Activated CD8-positive, alpha-beta memory T cell treated with anti-CD3 and anti-CD28 coated beads, Interleukin-2, amount 50 U/mL, for 24 hours (primary cell): Measurements from ENCODE around the gene CFAP57.
"Not testable (repeated sequence)": the region's sequence is repeated elsewhere in the genome, so short reads cannot be mapped to it uniquely, and the experiment has no call there.

Experiments
- DNase-seq: peaks from one replicate; pipeline ENCODE4 v3.0.0-alpha.2; 2020; ENCODE audit errors: extremely low read depth

CFAP57 gene

DNA sequence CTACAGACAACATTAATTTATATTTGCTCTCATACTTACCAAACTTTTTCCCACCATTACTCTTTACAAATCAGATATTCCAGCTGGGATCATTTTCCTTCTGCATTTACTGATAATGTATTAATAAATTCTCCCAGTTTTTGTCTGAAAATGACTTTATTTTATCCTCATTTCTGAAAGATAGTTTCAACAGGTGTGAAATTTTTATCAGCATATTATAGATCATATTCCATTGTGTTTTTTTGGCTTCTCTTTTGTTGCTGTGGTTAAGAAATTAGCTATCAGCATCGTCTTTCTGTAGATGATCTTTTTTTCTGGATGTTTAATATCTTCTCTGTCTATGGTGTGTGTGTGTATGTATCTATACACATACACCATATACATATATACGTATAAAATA is 2.7 kb downstream of the CFAP57 start:
- DNase-seq: no peak

DNA sequence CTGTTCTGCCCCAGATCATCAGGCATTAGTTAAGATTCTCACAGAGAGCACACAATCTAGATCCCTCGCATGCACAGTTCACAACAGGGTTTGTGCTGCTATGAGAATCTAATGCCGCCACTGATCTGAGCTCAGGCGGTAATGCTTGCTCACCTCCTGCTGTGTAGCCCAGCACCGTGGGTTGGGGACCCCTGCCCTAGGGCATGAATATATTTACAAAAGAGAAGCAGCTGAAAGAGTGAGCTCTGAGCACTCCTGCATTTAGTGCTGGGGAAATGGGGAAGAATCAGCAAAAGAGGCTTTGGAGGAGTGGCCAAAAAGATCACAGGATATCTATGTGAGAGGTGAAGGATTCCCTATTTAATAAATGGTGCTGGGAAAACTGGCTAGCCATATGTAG is 5.6 kb downstream of the CFAP57 start:
- DNase-seq: no peak

DNA sequence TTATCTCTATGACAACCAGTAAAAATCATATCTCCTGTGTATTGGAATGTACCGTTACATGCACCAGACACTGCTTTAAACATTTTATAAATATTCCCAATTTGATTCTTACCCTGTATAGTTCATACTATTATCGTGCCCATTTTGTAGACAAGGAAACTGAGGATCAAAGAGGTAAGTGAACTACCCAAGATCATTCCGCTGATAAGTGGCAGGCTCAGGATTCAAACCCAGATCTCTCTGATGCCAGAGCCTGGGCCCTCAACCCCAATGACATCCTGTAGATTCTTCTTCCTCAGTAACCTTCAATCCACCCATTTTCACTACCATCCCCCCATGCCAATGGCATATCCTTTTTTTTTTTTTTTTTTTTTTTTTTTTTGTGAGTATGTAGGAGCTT is 12.3 kb downstream of the CFAP57 start:
- no peak for DNase-seq

DNA sequence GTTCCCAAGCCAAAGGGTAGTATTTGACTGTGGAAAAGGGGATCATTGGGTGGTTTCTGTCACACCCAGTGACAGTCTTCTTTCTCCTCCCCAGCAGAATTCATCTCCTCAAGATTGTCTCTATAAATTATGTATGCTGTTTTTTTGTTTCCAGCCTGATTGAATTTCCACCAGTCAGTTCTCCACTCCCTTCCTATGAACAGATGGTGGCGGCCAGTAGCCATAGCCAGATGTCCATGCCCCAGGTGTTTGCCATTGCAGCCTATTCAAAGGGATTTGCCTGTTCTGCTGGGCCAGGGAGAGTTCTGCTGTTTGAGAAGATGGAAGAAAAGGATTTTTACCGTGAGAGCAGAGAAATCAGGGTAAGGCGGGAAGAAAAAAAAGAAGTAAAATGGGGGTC is 12.9 kb downstream of the CFAP57 start:
- DNase-seq: no peak

DNA sequence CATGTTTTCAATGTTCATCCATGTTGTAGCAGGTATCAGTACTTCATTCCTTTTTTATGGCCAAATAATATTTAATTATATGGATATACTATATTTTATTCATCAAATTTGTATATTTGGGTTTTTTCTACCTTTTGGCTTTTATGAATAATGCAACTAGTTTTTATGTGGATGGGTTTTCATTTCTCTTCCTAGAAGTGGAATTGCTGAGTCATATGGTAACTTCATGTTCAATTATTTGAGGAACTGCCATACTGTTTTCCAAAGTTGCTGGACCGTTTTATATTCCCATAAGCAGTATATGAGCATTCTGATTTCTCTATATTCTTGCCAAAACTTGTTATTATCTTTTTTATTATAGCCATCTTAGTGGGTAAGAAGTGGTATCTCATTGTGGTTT is 16.0 kb downstream of the CFAP57 start:
- no peak for DNase-seq

DNA sequence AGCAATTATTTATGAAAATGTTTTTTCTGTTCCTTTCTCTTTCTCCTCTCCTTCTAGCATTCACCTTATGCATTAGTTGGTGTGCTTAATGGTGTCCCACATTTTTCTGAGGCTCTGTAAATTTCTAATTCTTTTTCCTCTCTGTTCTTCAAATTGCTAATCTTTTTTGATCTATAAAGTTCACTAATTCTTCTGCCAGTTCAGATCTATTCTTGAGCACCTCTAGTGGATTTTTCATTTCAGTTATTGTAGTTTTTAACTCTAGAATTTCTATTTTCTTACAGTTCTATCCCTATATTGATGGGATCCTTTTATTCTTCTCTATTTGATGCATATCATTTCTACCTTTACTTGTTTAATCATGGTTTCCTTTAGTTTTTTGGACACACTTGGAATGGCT is 22.4 kb downstream of the CFAP57 start:
- no peak for DNase-seq

DNA sequence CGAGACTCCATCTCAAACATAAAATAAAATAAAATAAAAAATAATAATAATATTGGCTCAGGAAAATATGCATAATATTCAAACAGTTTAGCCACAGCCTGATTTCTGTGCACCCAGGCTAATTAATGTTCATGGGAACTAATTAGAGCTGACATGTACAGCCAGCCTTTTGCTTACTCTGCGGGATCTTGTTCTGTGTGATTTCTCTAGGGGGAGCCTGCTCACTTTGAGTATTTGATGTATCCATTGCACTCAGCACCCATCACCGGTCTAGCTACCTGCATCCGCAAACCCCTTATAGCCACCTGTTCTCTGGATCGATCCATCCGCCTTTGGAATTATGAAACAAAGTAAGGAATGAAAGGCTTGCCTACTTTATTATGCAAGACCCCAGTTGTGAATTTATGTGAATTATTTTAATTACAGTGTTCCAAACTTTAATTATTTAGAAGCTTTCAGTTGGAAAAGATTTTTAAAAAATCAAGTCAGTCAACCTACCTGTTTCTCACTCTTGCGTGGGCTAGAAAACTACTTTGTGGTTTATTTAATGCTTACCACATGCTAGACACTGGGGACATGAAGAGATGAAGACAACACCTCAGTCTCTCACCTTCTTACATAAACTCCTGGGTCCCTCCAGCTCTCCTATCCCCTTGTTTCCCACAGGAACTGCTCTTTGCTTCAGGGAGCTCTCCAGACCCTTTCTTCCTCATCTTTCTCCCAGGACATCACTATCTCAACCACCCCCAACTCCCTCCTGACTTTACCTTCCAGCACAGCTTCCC is 25.4 kb downstream of the CFAP57 start:
- no peak for DNase-seq

DNA sequence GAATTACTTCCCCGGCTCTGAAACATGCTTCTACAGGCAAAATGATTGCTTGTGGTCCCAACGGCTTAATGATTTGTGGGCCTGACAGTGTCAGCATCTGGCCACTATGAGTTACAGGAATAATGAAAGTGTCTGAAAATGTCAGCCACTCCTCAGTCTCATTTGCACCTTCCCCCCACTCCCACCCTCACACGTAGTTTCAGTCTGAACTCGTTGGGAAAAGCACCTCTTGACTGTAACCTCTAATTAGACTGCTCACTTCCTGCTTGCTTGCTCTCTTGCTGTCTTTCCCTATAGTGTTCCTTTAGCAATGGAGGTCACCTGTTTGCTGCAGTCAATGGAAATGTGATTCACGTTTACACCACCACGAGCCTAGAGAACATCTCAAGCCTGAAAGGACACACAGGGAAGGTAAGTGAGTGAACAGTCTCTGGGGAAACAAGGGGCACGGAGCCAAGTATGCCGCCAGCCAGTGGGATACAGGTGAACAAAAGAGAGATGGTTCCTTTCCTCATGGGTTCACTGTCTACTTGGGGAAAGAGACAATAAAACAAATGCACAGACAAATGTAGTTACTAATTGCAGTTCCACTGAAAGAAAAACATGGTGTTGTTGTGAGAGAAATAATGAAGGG is 27.1 kb downstream of the CFAP57 start:
- DNase-seq: no peak

DNA sequence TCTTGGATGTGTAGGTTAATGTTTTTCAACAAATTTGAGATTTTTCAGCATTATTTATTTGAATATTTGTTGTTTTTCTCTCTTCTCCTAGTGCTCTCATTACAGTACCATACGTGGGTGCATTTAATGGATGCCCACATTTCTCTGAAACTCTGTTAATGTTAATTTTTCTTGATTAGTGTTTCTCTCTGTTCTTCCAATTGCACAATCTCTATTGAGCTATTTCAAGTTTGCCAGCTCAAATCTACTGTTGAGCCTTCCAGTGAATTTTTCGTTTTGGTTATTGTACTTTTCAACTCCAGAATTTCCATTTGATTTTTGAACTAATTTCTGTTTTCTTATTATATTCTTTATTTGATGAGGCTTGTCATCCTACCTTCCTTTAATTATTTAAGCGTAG is 31.7 kb downstream of the CFAP57 start:
- DNase-seq: no peak

DNA sequence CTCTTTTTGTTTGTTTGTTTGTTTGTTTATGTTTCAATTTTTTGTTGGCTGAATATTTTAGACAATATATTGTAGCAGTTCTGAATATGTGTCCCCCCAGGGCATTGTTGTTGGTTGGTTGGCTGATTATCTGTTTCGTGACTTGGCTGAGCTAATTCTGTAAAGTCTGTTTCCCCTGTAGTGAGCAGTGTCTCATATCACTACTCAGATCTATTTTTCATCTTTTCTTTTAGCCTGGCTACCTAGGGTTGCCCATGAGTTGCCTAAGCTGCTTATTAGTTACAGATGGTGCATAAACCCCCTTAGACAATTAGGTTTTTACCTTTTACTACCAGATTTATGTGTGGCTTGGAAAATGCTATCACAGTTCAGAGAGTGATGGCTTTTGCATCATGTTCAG is 32.3 kb downstream of the CFAP57 start:
- no peak for DNase-seq

DNA sequence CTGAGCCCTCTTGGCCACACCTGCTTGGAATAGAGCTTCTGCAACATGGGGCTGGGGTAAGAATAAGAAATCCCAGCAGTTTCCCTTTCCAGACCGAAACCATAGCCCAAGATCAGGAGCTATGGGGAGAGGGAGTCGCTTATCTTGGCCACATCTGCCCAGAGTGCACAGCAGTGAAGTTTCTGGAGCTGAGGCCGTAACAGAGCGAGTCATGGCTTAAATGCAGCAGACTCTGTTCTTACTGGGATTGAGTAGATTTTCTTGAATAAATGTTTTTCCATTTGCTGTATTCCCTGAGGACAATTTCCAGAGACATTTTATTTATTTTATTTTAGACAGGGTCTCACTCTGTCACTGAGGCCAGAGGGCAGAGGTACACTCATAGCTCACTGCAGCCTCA is 33.5 kb downstream of the CFAP57 start:
- DNase-seq: no peak

DNA sequence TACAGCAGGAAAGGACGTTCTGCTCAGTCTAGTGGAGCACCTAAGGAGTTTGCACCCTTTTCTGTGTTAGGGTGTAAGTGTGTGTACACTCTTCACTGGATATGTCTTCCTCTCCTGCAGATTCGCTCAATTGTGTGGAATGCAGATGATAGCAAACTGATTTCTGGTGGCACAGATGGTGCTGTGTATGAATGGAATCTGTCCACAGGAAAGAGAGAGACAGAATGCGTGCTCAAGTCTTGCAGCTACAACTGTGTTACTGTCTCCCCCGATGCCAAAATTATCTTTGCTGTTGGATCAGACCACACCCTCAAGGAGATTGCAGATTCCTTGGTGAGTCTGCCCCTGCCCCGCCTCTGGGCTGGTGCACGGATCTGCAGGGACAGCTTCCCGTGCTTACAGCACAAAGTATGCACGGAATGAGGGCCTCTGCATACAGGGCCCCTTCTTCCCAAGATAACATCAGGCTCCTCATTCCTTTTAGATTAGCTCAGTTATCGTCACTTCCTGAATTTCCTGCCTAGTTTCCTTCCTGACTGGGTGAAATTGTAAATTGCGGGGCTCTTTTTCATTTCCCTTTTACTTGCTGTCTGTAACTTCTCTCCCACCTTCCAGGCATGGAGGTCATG is 34.6 kb downstream of the CFAP57 start:
- DNase-seq: no peak

DNA sequence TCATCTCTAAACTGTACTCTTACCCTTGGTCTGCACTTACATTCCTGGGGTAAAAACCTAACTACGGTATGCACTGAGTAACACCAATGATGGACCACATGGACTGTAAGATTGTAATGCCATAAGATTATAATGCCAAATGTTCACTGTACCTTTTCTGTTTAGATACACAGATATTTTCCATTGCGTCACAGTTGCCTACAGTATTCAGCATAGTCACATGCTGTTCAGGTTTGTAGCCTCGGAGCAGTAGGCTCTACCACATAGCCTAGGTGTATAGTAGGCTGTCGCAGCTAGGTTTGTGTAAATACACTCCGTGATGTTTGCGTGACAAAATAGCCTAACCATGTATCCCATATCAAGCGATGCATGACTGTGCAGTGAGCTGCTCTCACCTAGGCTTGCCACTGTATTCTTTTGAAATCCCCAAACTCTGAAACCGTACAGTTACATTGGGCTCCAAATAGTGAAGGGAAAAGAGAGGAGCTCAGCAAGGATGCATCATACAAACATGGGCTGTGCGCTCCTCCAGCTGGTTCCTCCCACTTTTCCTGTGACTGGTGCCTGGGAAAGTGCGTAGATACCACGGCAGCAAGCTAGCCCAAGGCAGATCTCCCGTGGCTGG is 35.2 kb downstream of the CFAP57 start:
- no peak for DNase-seq

DNA sequence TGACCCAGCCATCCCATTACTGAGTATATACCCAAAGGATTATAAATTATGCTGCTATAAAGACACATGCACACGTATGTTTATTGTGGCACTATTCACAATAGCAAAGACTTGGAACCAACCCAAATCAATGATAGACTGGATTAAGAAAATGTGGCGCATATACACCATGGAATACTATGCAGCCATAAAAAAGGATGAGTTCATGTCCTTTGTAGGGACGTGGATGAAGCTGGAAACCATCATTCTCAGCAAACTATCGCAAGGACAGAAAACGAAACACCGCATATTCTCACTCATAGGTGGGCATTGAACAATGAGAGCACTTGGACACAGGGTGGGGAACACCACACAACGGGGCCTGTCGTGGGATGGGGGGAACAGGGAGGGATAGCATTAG is 36.1 kb downstream of the CFAP57 start:
- not testable (repeated sequence) for DNase-seq

DNA sequence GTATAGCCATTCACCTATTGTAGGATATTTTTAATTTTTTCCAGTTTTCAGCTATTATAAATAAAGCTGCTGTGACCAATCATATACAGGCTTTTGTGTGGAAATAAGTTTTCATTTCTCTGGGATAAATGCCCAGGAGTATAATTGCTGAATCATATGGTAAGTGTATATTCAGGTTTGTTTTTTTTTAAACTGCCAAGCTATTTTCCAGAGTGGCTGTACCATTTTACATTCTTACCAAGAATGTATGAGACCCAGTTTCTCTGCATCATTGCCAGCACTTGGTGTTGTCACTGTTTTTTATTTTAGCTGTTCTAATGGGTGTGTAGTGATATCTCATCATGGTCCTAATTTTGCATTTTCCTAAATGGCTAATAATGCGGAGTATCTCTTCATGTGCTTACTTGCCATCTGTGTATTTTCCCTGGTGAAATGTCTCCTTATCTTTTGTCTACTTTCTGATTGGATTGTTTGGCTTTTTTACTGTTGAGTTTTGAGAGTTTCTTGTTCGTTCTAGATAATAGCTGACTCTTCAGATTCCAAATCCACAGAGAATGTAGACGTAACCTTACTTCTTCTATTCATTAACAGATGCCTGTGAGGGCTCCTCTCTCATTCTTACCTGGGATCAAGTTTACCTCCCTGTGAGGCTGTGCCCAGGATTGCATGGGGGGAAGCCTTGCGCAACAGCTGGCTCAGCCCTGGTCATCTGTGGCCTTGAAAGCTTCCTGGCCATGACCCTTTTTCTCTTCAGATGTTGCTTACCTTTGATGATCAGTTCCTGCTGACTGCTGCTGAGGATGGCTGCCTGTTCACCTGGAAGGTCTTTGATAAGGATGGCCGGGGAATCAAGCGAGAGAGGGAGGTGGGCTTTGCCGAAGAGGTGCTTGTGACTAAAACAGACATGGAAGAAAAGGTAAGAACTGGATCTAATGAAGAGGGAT is 42.6 kb downstream of the CFAP57 start:
- no peak for DNase-seq

DNA sequence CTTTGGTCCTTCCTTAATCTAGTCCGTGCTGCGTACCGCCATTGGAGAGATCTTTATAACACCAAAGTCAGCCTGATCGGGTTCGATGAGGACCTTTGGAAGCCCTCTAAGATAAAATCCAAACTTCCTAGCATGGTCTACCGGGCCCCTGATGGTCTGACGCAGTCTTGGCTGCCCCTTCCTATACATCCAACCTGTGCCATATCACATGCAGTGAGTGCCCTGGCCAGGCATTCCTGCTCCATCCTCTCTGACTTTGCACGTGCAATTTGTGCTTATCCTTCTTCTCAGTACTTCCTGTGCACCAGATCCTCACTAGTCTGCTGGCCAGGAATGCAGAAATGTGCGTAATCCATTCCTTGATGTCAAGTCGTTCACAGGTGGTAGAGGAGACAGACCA is 45.6 kb downstream of the CFAP57 start:
- no peak for DNase-seq

DNA sequence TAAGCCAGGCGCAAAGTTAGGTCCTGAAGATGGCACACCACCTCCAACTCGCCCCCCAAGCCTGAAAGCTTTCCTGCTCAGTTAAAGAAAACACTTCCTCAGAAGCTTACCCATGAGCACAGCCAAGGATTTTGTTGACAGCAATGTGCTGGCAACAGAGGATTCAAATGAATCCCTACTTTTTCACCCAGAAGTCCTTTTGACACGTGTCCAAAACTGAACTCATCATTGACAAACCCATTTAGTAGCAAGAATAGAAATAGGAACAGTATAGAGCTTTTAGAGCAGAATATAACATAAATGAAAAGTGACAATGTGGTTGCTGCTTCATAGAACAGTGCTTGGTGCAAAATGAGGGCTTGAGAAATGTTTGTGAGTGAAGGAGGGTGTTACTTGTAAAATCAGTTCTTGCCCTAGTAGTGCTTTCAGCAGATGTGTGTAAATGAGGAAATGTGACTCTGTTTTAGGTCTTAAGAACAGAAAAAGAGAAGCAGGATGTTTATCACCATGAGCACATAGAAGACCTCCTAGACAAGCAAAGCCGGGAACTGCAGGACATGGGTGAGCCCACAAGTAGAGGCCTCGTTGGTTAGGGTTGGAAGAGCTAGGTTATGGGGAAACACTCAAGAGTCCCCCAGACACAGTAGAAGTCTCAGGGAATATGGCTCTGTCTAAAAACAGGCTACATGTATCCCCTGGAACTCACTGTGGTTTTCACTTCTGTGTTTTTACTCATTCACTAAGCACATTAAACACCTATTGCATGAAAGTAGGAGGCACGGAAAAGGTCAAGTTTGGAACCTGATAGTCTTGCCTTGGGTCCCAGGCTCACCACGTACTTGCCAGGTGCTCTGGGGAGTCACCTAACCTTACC is 49.0 kb downstream of the CFAP57 start:
- DNase-seq: no peak

DNA sequence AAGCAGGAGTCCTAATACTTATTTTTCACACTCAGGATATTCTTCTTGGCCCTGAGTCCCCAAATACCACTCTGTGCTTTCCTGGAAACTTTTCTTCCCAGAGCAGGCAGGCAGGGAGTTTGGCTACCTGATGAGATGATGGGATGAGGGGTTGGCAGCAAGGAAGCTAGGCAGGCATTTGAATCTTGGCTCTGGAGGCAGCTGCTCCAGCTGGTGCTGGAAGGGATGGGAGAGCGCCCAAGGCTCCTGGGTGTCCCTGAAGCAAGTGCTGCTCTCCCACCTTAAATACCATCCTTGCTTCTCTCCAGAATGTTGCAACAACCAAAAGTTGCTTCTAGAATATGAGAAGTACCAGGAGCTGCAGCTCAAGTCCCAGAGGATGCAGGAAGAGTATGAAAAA is 49.7 kb downstream of the CFAP57 start:
- DNase-seq: no peak

DNA sequence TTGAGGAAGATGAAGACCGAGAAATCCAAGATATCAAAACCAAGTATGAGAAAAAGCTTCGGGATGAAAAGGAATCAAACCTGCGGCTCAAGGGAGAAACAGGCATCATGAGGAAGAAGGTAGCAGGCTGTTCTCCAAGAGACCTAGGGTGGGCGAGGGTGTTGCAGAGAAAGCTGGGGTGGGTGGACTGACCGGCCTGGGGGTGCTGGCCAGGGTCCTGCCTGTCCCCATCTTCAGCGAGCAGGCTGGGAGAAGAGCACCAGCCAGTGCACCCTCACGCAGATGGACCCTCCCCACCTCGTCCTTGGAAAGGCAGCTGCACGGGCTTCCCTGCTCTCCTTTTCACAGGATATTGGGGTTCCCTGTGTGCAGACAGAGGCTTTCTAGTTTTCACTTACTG is 50.7 kb downstream of the CFAP57 start:
- no peak for DNase-seq

DNA sequence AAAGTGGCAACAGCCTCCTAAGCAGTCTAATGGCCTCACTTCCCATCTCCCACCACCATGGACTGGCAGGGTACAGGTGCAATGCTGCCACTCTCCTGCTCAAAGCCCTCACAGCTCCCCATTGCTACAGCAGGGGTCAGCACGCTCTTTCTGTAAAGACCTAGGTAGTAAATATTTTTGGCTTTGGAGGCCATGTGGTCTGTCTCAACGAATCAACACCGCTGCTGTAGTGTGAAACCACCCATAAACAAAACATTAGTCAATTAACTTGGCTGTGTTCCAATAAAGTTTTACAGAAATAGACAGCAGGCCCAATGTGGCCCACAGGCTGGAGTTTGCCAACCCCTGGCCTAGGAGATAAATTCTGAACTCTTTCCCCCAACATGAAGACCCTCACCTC is 53.0 kb downstream of the CFAP57 start:
- no peak for DNase-seq
